OCI-LY1 (cell line): ENCODE measurements around the gene KRT26.

Experiments used
- CTCF ChIP-seq: fragments of 200-600 bp; sonication (generic), shearing (Covaris generic); IDR thresholded peaks from 2 replicates; pipeline ENCODE4 v1.5.1; 2017; ENCODE audit warnings: mild to moderate bottlenecking, antibody characterized with exemption, low read length, moderate library complexity, mixed read lengths
- EZH2 ChIP-seq: fragments of 200-600 bp; sonication (generic), shearing (Covaris generic); IDR thresholded peaks from 2 replicates; pipeline ENCODE4 v1.8.0; 2017; ENCODE audit warnings: borderline replicate concordance, mixed run types, mild to moderate bottlenecking, antibody characterized with exemption, low read length, moderate library complexity, mixed read lengths

GRCh38 chr17:40722241-40722640, 49.8 kb downstream of the KRT26 start:
- TF ChIP-seq CTCF = no peak
- TF ChIP-seq EZH2 = no peak
